ENCODE data around the gene CD69.

The CD69 gene

GRCh38 chr12:9779209-9779608 lies 18.5 kb upstream of the CD69 start:
- TF ChIP-seq EGR1 (IDR thresholded peaks at IDR 0.05) (no peak), MAX (IDR thresholded peaks at IDR 0.05) (no peak), ZBTB7A (IDR thresholded peaks at IDR 0.05; ENCODE audit: low read depth) (no peak), NFIC (IDR thresholded peaks at IDR 0.05) (no peak), TEAD4 (IDR thresholded peaks at IDR 0.05) (no peak), TCF12 (IDR thresholded peaks at IDR 0.05; ENCODE audit: low read depth) (no peak), USF1 (IDR thresholded peaks at IDR 0.05) (no peak), RAD21 (IDR thresholded peaks at IDR 0.05; ENCODE audit: low read depth) (no peak), TAF1 (IDR thresholded peaks at IDR 0.05; ENCODE audit: low read depth) (no peak), EP300 (IDR thresholded peaks at IDR 0.05; ENCODE audit: borderline replicate concordance) (no peak), FOXM1 (IDR thresholded peaks at IDR 0.05; ENCODE audit: borderline replicate concordance, low read depth) (no peak), CREB1 (IDR thresholded peaks at IDR 0.05; ENCODE audit: low read depth) (no peak), YY1 (IDR thresholded peaks at IDR 0.05; ENCODE audit: low read depth) (no peak), REST (IDR thresholded peaks at IDR 0.05; ENCODE audit: low read depth) (no peak), CEBPB (IDR thresholded peaks at IDR 0.05) (no peak)

GRCh38 chr12:9776781-9777180 lies 16.1 kb upstream of the CD69 start:
- TF ChIP-seq EP300 (IDR thresholded peaks at IDR 0.05; ENCODE audit: borderline replicate concordance) (no peak), MAX (IDR thresholded peaks at IDR 0.05) (no peak), TCF12 (IDR thresholded peaks at IDR 0.05; ENCODE audit: low read depth) (no peak), NFIC (IDR thresholded peaks at IDR 0.05) (no peak), USF1 (IDR thresholded peaks at IDR 0.05) (no peak), CEBPB (IDR thresholded peaks at IDR 0.05) (no peak), TAF1 (IDR thresholded peaks at IDR 0.05; ENCODE audit: low read depth) (no peak), YY1 (IDR thresholded peaks at IDR 0.05; ENCODE audit: low read depth) (no peak), EGR1 (IDR thresholded peaks at IDR 0.05) (no peak), RAD21 (IDR thresholded peaks at IDR 0.05; ENCODE audit: low read depth) (no peak), FOXM1 (IDR thresholded peaks at IDR 0.05; ENCODE audit: borderline replicate concordance, low read depth) (no peak), ZBTB7A (IDR thresholded peaks at IDR 0.05; ENCODE audit: low read depth) (no peak), TEAD4 (IDR thresholded peaks at IDR 0.05) (no peak), REST (IDR thresholded peaks at IDR 0.05; ENCODE audit: low read depth) (no peak), CREB1 (IDR thresholded peaks at IDR 0.05; ENCODE audit: low read depth) (no peak)

- TF ChIP-seq CREB1 (IDR thresholded peaks at IDR 0.05; ENCODE audit: low read depth) (no peak), TCF12 (IDR thresholded peaks at IDR 0.05; ENCODE audit: low read depth) (no peak), REST (IDR thresholded peaks at IDR 0.05; ENCODE audit: low read depth) (no peak), ZBTB7A (IDR thresholded peaks at IDR 0.05; ENCODE audit: low read depth) (no peak), TAF1 (IDR thresholded peaks at IDR 0.05; ENCODE audit: low read depth) (no peak), NFIC (IDR thresholded peaks at IDR 0.05) (no peak), RAD21 (IDR thresholded peaks at IDR 0.05; ENCODE audit: low read depth) (no peak), EGR1 (IDR thresholded peaks at IDR 0.05) (no peak), CEBPB (IDR thresholded peaks at IDR 0.05) (no peak), TEAD4 (IDR thresholded peaks at IDR 0.05) (no peak), EP300 (IDR thresholded peaks at IDR 0.05; ENCODE audit: borderline replicate concordance) (no peak), USF1 (IDR thresholded peaks at IDR 0.05) (no peak), FOXM1 (IDR thresholded peaks at IDR 0.05; ENCODE audit: borderline replicate concordance, low read depth) (no peak), YY1 (IDR thresholded peaks at IDR 0.05; ENCODE audit: low read depth) (no peak), MAX (IDR thresholded peaks at IDR 0.05) (no peak)
Observed at GRCh38 chr12:9773216-9773877, 12.6 kb upstream of the CD69 start.

Data from Ishikawa (cell line).